H1 (cell line): ENCODE results near the gene LORICRIN. TPM values are rescaled to one million over a fixed set of nuclear protein-coding genes. Genes with fewer than 3 reads are reported as not detected.

Experiments used
- CTCF ChIA-PET: fragments of 300-600 bp; sonication (Branson Sonifier 250); formaldehyde crosslinking; loops from one replicate; lab custom pipeline; 2021; ENCODE audit not compliant: partially characterized antibody; lab: Charles Lee
- POLR2A ChIA-PET: fragments of 300-600 bp; sonication (Branson Sonifier 250); formaldehyde crosslinking; loops from one replicate; lab custom pipeline; 2021; ENCODE audit warnings: inconsistent platforms; ENCODE audit not compliant: partially characterized antibody; lab: Charles Lee
- DNase-seq, 2 experiments: peaks; one replicate each; pipeline versions ENCODE4 v3.0.0 to v3.0.0-alpha.2; 2010 to 2022; ENCODE audit warnings: low spot score in 2 of 2, low read depth in 1 of 2, mixed read lengths in 1 of 2
- FAIRE-seq: peaks from 2 replicates; lab custom pipeline; 2011; peaks lifted over from hg19 to GRCh38; lab: Jason Lieb, UNC
- H2AFZ ChIP-seq: 2 replicates; pipeline ENCODE4 v1.8.1; 2012; ENCODE audit warnings: low read length, inconsistent platforms
- H2AK5ac ChIP-seq: 2 replicates; pipeline ENCODE4 v1.6.1; 2013; ENCODE audit warnings: low read depth, low read length
- H2BK120ac ChIP-seq: replicated peaks from 2 replicates; pipeline ENCODE3; 2013; ENCODE audit warnings: low read depth, low read length, inconsistent platforms
- H2BK12ac ChIP-seq: 2 replicates; pipeline ENCODE4 v1.6.1; 2013; ENCODE audit warnings: low read depth, low read length
- H2BK15ac ChIP-seq: 2 replicates; pipeline ENCODE4 v1.6.1; 2013; ENCODE audit warnings: low read length
- H2BK20ac ChIP-seq: 2 replicates; pipeline ENCODE4 v1.6.1; 2013; ENCODE audit warnings: low read length
- H2BK5ac ChIP-seq: 2 replicates; pipeline ENCODE4 v1.6.1; 2013; ENCODE audit warnings: low read depth, low read length
- H3K14ac ChIP-seq: 2 replicates; pipeline ENCODE4 v1.6.1; 2013; ENCODE audit warnings: inconsistent platforms; ENCODE audit not compliant: insufficient read length
- H3K18ac ChIP-seq: 2 replicates; pipeline ENCODE4 v1.6.1; 2013; ENCODE audit warnings: low read length; ENCODE audit errors: extremely low read depth
- H3K23ac ChIP-seq: 2 replicates; pipeline ENCODE4 v1.6.1; 2013; ENCODE audit warnings: inconsistent platforms; ENCODE audit not compliant: insufficient read length
- H3K23me2 ChIP-seq: 2 replicates; pipeline ENCODE4 v1.6.1; 2013; ENCODE audit warnings: low read depth, low read length
- H3K27ac ChIP-seq: 2 replicates; pipeline ENCODE4 v1.6.1; 2011; ENCODE audit warnings: low read depth, low read length, inconsistent platforms
- H3K27me3 ChIP-seq, 4 experiments: replicated peaks in 1 of 4; 1 replicate in 1 of 4; 2 replicates in 3 of 4; pipeline versions ENCODE4 v1.6.1 to v1.8.1; 2011 to 2013; ENCODE audit warnings: low read length in 3 of 4, mild to moderate bottlenecking in 3 of 4, inconsistent platforms in 2 of 4, mixed read lengths in 2 of 4, moderate library complexity in 1 of 4; ENCODE audit not compliant: control insufficient read depth in 3 of 4, insufficient read depth in 3 of 4; ENCODE audit errors: extremely low read depth in 1 of 4
- H3K36me3 ChIP-seq, 4 experiments: 2 replicates each; pipeline versions ENCODE4 v1.6.1 to v1.8.1; 2011 to 2013; ENCODE audit warnings: mild to moderate bottlenecking in 4 of 4, low read length in 3 of 4, moderate library complexity in 2 of 4, control low read depth in 1 of 4, inconsistent platforms in 1 of 4; ENCODE audit not compliant: insufficient read depth in 4 of 4, control insufficient read depth in 2 of 4
- H3K4ac ChIP-seq: replicated peaks from 2 replicates; pipeline ENCODE3; 2013; ENCODE audit warnings: low read length, low read depth, mixed read lengths, inconsistent platforms; ENCODE audit not compliant: insufficient read length
- H3K4me1 ChIP-seq, 4 experiments: replicated peaks in 1 of 4; 1 replicate in 1 of 4; 2 replicates in 3 of 4; pipeline versions ENCODE4 v1.6.1 to v1.8.1; 2011 to 2013; ENCODE audit warnings: low read length in 3 of 4, inconsistent platforms in 2 of 4, mixed read lengths in 1 of 4; ENCODE audit not compliant: insufficient read depth in 4 of 4, control insufficient read depth in 3 of 4
- H3K4me2 ChIP-seq, 2 experiments: 2 replicates each; pipeline versions ENCODE4 v1.6.1 to v1.8.1; 2011 to 2013; ENCODE audit warnings: low read depth in 2 of 2, low read length in 2 of 2, control low read depth in 1 of 2, inconsistent platforms in 1 of 2, mild to moderate bottlenecking in 1 of 2; ENCODE audit not compliant: insufficient read depth in 1 of 2
- H3K4me3 ChIP-seq, 4 experiments: fragments of 200-600, 300-600 bp in 1 of 4; sonication (generic), shearing (Covaris generic), sonication (Bioruptor Twin) in 1 of 4; 2 replicates each; pipeline versions ENCODE4 v1.5.1 to v1.8.1; 2011 to 2016; ENCODE audit warnings: low read length in 4 of 4, low read depth in 3 of 4, control low read depth in 2 of 4, inconsistent platforms in 2 of 4, mild to moderate bottlenecking in 2 of 4, mixed read lengths in 1 of 4, moderate library complexity in 1 of 4; ENCODE audit not compliant: insufficient read depth in 2 of 4; ENCODE audit errors: extremely low read depth in 1 of 4
- H3K56ac ChIP-seq: replicated peaks from 2 replicates; pipeline ENCODE3; 2013; ENCODE audit warnings: low read depth, mild to moderate bottlenecking, mixed read lengths, low read length, inconsistent platforms; ENCODE audit not compliant: insufficient read length
- H3K79me1 ChIP-seq: 2 replicates; pipeline ENCODE4 v1.6.1; 2013; ENCODE audit warnings: low read depth, low read length, control low read depth
- H3K79me2 ChIP-seq, 2 experiments: 2 replicates each; pipeline versions ENCODE4 v1.6.1 to v1.8.1; 2012 to 2013; ENCODE audit warnings: low read length in 2 of 2, mild to moderate bottlenecking in 2 of 2, inconsistent platforms in 1 of 2; ENCODE audit not compliant: insufficient read depth in 2 of 2, control insufficient read depth in 1 of 2
- H3K9ac ChIP-seq, 4 experiments: replicated peaks in 1 of 4; 1 replicate in 1 of 4; 2 replicates in 3 of 4; pipeline versions ENCODE4 v1.6.1 to v1.8.1; 2011 to 2013; ENCODE audit warnings: low read depth in 3 of 4, low read length in 3 of 4, control low read depth in 2 of 4, mild to moderate bottlenecking in 2 of 4, moderate library complexity in 2 of 4, inconsistent platforms in 1 of 4; ENCODE audit errors: extremely low read depth in 1 of 4
- H3K9me3 ChIP-seq, 2 experiments: 2 replicates each; pipeline versions ENCODE4 v1.6.1 to v1.8.1; 2012 to 2013; ENCODE audit warnings: mild to moderate bottlenecking in 2 of 2, moderate library complexity in 2 of 2, control low read depth in 1 of 2, inconsistent platforms in 1 of 2, low read depth in 1 of 2, low read length in 1 of 2, mixed read lengths in 1 of 2; ENCODE audit not compliant: insufficient read depth in 2 of 2
- H4K20me1 ChIP-seq, 2 experiments: replicated peaks in 1 of 2; 2 replicates each; pipeline versions ENCODE3 to v1.8.1; 2011 to 2013; ENCODE audit warnings: inconsistent platforms in 2 of 2, low read length in 2 of 2, mild to moderate bottlenecking in 1 of 2; ENCODE audit not compliant: insufficient read depth in 2 of 2, control insufficient read depth in 1 of 2
- H4K5ac ChIP-seq: 2 replicates; pipeline ENCODE4 v1.6.1; 2013; ENCODE audit warnings: low read length, low read depth, mixed read lengths, inconsistent platforms; ENCODE audit not compliant: insufficient read length
- H4K8ac ChIP-seq: 2 replicates; pipeline ENCODE4 v1.8.0; 2013; ENCODE audit warnings: mild to moderate bottlenecking, moderate library complexity, low read length, inconsistent platforms; ENCODE audit not compliant: insufficient read depth; ENCODE audit errors: extremely low read depth
- H4K91ac ChIP-seq: replicated peaks from 2 replicates; pipeline ENCODE3; 2013; ENCODE audit warnings: low read length, mixed read lengths, inconsistent platforms; ENCODE audit not compliant: insufficient read length
- RAD21 ChIP-seq, 2 experiments: IDR thresholded peaks in 1 of 2; conservative IDR thresholded peaks in 1 of 2; 2 replicates each; pipeline ENCODE4 v1.6.1; 2011; ENCODE audit warnings: low read depth in 2 of 2, low read length in 2 of 2, improper control_type of control experiment in 1 of 2, inconsistent platforms in 1 of 2, mild to moderate bottlenecking in 1 of 2, moderate library complexity in 1 of 2
- SAP30 ChIP-seq: fragments of 300-600 bp; sonication (generic); IDR thresholded peaks from 2 replicates; pipeline ENCODE4 v1.7.1; 2012; ENCODE audit warnings: low read length, moderate library complexity, mild to moderate bottlenecking, inconsistent platforms; ENCODE audit not compliant: insufficient read depth, insufficient replicate concordance
- ZNF274 ChIP-seq: IDR thresholded peaks from 2 replicates; pipeline ENCODE4 v1.7.0; 2012; ENCODE audit warnings: low read length, borderline replicate concordance; ENCODE audit errors: extremely low read depth
- WGBS, 2 experiments: shearing (Covaris generic) in 1 of 2; methylation state at CpG; one replicate each; pipeline versions ENCODE4 v1.1.6 to v1.1.7; 2013 to 2015; ENCODE audit warnings: low lambda C conversion rate in 2 of 2, mixed read lengths in 2 of 2, inconsistent platforms in 1 of 2, low coverage in 1 of 2, missing lambda C conversion rate in 1 of 2; ENCODE audit not compliant: insufficient replicate concordance in 2 of 2, insufficient coverage in 1 of 2, insufficient read length in 1 of 2; ENCODE audit errors: extremely low coverage in 1 of 2, missing lambda C conversion rate in 1 of 2; 5-methylcytosine and 5-hydroxymethylcytosine counted together
- polyA plus RNA-seq, 7 experiments: library from polyadenylated mRNA; depleted of rRNA in 3 of 7; stranded (reverse) in 5 of 7; unstranded in 2 of 7; fragments of >200 nt in 5 of 7; fragments of 200-250 nt in 2 of 7; gene quantifications; 1 replicate in 5 of 7; 2 replicates in 1 of 7; 4 replicates in 1 of 7; pipeline versions ENCODE4 v1.2.1 to v1.2.3, GENCODE V29; 2011 to 2013; ENCODE audit warnings: missing spikeins in 2 of 7, mixed read lengths in 2 of 7
- total RNA-seq: library from RNA; stranded (reverse); fragmentation: NEBNext Ultra II Directional; extraction: Animal tissue kit (Norgen Biotek cat#: 25700); gene quantifications from 2 replicates; pipeline ENCODE4 v1.2.1, GENCODE V29; 2021

LORICRIN gene
- total and polyA plus RNA-seq, 2 of the 8 experiments (the other 6 are each of a cell fraction or from before 2014, with no cell fraction given) = not detected

- H3K4me2 ChIP-seq = no peak overlapping the region
- no peak overlapping the region for H2AK5ac ChIP-seq
- no peak overlapping the region for H4K5ac ChIP-seq
- H2BK120ac ChIP-seq = no peak overlapping the region
- DNase-seq (no peak), FAIRE-seq (no peak)
- H4K91ac ChIP-seq = no peak overlapping the region
- peak overlapping the region; percentile 51; the same call in 1 of the 2 replicates for H4K8ac ChIP-seq
- no peak overlapping the region for H2AFZ ChIP-seq
- H3K36me3 ChIP-seq = no peaks in the 10 kb centered on the region
- H3K18ac ChIP-seq = no peak overlapping the region
- no peak for TF ChIP-seq RAD21 (IDR thresholded peaks at IDR 0.05 in 1 of 2, conservative IDR thresholded peaks at IDR 0.05 in 1 of 2; ENCODE audit: low read depth in 2 of 2, low read length in 2 of 2)
- no peak for TF ChIP-seq SAP30
- TF ChIP-seq ZNF274 = no peak
- no peaks in the 10 kb centered on the region for H3K79me1 ChIP-seq
- H3K9me3 ChIP-seq = no peaks in the 10 kb centered on the region
- no peaks in the 10 kb centered on the region for H3K79me2 ChIP-seq
- H3K4me3 ChIP-seq = no peak overlapping the region
- peaks cover 2% of the 10 kb centered on the region; the same call in 1 of the 2 replicates for H3K23me2 ChIP-seq
- no peaks in the 10 kb centered on the region for H4K20me1 ChIP-seq
- CTCF ChIA-PET = interaction anchor here (0.6 to 1.0 kb wide), 2 partner anchors 11 to 16 kb away, joined by 3 read pairs; no protein-coding TSS in a partner anchor
- H2BK20ac ChIP-seq = no peak overlapping the region
- H3K14ac ChIP-seq = no peak overlapping the region
- no peak overlapping the region for H2BK12ac ChIP-seq
- no peak overlapping the region for H3K23ac ChIP-seq
- H3K4me1 ChIP-seq = peaks cover 0 to 5% (median 2%) of the 10 kb centered on the region in 4 experiments; a peak in 3 of 7 replicates
- POLR2A ChIA-PET = no interaction called here
- H3K56ac ChIP-seq = no peak overlapping the region
- no peaks in the 10 kb centered on the region for H3K27me3 ChIP-seq
- H3K4ac ChIP-seq = no peak overlapping the region
- H3K9ac ChIP-seq = no peak overlapping the region
- H3K27ac ChIP-seq = no peak overlapping the region
- no peak overlapping the region for H2BK5ac ChIP-seq
- H2BK15ac ChIP-seq = no peak overlapping the region
- WGBS, 2 experiments = 87% methylated on average over 7 of the region's 7 CpGs; no CpG with 5 or more reads in 1 of the 2 experiments
Measured at GRCh38 chr1:153293480-153293775, 33.9 kb downstream of the LORICRIN start.
